Stimulated activated CD8-positive, alpha-beta memory T cell treated with anti-CD3 and anti-CD28 coated beads, Interleukin-12 subunit alpha, Interleukin-12 subunit beta, amount 100 ng/mL, for 24 hours (primary cell): ENCODE data around the gene ACSL1.

ENCODE experiments used
- DNase-seq: peaks from one replicate; pipeline ENCODE4 v3.0.0-alpha.2; 2020; ENCODE audit errors: extremely low read depth

Gene ACSL1

DNA sequence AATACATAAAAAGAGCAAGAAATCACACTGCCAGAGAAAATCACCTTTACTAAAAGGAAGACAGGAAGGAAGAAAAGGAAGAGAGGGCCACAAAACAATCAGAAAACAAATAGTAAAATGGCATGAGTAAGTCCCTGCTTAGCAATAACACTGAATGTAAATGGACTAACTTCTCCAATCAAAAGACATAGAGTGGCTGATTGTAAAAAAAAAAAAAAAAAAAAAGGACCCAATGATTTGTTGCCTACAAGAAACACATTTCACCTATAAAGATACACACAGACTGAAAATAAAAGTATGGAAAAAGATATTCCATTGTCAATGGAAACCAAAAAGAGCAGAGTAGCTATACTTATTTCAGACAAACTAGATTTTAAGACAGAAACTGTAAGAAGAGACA, 104.5 kb downstream of the ACSL1 start:
- no peak for DNase-seq

DNA sequence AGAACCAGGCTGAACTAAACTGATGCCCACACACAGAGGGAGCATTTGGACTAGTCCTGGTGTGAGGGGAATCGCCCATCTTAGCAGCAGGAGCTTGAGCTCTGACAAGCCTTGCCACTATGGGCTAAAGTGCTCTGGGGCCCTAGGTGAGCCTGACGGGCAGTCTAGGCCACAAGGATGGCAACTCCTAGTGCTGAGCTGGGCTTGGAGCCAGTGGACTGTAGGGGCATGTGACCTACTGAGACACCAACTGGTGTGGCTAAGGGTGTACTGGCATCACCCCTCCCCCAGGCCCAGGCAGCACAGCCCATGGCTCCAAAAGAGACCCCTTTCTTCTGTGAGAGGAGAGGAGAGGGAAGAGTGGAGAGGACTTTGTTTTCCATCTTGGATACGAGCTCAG, 106.4 kb downstream of the ACSL1 start:
- DNase-seq = no peak

GRCh38 chr4:184715526-184715925, 110.2 kb downstream of the ACSL1 start:
- DNase-seq = no peak

DNA sequence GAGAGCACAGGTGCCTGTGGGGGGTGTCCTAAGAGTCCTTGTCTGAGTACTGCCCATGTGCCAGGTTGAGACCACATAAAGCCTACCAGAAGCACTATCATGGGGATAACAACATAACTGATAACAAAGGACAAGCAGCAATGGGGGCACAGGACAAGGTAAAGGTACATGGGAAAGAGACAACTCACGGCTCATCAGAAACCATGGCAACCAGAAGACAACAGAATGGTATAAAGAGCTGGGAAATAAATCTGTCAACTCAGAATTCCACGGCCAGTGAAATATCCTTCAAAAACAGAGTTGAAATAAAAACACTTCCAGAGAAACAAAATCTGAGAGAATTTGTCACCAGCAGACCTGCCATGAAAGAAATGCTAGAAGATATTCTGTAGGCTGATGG, 111.9 kb downstream of the ACSL1 start:
- DNase-seq = no peak

DNA sequence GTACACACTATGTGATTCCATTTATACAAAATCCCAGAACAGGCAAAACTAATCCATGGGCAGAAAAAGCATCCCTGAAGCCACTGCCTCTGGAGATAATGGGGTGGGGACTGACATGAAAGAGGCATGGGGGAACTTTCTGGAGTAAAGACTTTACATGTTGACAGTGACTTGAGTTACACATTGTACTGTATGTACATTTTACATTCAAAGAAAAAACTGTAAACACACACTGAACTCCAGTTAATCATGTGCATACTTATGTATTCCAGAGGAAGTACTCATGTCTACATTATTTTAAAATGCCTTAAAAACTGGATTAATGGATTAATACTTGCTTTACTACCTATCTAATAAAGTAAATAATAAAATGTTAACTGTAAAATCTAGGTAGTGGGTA, 113.4 kb downstream of the ACSL1 start:
- DNase-seq = no peak

DNA sequence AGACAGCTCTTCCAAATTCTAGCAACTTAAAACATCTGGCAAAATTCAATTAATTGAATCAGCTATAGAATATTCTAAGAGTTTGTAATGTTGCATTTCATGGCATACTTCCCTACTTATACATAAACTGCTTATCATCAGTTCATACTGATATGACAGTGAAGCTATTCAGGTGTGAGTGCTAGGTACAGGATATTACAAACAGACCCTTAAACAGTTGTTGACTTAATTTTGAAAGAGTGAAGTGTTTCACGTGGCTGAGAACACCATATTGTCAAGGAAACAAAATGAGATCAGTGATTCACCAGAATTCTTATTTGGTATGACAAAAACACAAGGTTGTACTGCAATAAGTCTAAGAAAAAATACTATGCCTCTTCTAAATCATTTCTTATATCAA, 119.3 kb downstream of the ACSL1 start:
- no peak for DNase-seq

GRCh38 chr4:184705692-184706091, 120.1 kb downstream of the ACSL1 start:
- no peak for DNase-seq
